AG10803 (cell line): ENCODE data around the gene SLC15A5.

Experiments
- DNase-seq: peaks from one replicate; pipeline ENCODE4 v3.0.0; 2010; ENCODE audit warnings: low read depth
- H3K4me3 ChIP-seq: 2 replicates; pipeline ENCODE4 v1.5.1; 2011; ENCODE audit warnings: mild to moderate bottlenecking, low read length, control low read depth
- CTCF ChIP-seq: conservative IDR thresholded peaks from 2 replicates; pipeline ENCODE4 v1.5.1; 2011; ENCODE audit warnings: mild to moderate bottlenecking, low read length, control low read depth, inconsistent platforms

SLC15A5 gene

DNA sequence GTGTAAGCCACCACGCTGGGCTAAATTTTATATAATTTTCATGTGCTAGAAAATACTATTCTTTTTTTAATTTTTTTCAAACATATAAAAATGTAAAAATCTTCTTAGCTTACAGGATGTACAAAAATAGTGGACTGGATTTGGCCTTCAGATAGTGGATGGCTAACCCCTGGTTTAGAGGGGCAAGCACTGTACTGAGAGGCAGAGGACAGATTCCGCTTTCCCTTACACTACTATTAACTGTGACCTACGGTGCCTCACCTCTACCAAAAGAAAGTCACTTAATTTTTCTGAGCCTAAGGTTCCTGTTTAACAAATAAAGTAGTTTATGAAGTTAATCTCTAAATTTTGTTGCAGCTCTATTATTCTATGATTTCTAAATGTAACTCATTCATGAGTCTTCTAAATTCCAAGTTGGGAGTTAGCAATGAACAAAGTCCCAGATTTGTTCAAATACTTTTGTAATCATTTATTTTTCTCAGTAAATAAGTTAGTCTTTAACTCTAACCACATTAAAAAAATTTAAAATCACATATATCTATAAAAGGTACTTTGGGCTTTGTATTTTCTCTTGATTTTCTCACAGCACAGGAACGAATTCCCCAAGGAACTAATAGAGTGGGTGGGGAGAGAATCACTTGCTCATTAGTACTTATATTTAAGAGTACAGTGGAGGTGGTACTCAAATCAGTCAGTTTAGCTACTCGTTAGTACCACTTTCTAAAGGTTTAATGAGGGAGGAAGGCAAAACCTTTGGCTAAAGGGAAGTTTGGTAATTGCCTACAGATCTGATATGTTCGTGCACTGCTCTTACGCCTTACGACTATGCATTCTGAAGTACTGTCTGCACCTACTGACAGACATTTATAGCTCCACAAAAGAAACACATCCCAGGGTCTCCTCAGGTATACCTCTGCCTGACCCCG, 33.7 kb downstream of the SLC15A5 start:
- no peak overlapping the region for H3K4me3 ChIP-seq
- no peak for DNase-seq
- TF ChIP-seq CTCF = no peak

DNA sequence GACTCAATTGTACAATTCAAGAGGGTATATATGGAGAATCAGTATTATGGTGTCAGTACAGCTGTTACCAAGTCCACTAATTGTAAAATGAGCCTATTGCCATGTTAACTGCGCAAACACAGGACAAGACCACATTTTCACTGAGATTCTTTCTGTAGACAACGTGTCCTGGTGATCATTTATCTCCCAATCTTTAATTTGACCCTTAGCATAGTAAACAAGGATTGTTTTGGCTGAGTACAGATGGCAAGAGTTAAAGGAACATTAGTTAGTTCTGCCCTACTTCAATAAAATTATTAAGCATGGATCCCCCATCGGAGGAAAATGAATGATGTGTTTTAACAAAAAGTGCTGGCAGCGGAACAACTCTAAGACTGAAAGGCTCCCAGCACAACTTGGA, 36.1 kb downstream of the SLC15A5 start:
- no peak for DNase-seq
- no peak for TF ChIP-seq CTCF
- H3K4me3 ChIP-seq = no peak overlapping the region

DNA sequence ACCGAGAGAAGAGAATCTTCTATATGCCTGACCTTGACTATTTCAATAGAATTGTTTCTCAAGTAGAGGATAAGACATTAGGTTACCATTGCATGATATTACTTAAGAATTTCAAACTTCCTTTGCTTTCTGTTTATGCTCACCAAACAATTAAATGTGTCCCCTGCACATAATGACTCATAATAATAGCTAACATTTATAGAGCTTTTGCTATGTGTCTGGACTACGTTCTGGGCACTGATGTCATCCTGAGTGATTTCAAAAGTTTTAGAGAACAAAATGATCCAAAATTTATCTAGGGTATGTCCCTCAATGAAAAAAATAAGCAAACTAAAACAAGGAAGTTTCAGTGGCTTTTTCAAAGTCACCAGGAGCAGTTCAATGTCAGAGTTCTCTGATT, 38.8 kb downstream of the SLC15A5 start:
- no peak overlapping the region for H3K4me3 ChIP-seq
- TF ChIP-seq CTCF = no peak
- peak; percentile 0 for DNase-seq

- no peak for TF ChIP-seq CTCF
These were observed 47.8 kb downstream of the SLC15A5 start for GRCh38 chr12:16229676-16230075.

GRCh38 chr12:16228067-16228466, 49.4 kb downstream of the SLC15A5 start:
- no peak overlapping the region for H3K4me3 ChIP-seq
- no peak for DNase-seq
- TF ChIP-seq CTCF = no peak

More at GRCh38 chr12:16229676-16230075, 47.8 kb downstream of the SLC15A5 start:
- DNase-seq = no peak
- H3K4me3 ChIP-seq = no peak overlapping the region

DNA sequence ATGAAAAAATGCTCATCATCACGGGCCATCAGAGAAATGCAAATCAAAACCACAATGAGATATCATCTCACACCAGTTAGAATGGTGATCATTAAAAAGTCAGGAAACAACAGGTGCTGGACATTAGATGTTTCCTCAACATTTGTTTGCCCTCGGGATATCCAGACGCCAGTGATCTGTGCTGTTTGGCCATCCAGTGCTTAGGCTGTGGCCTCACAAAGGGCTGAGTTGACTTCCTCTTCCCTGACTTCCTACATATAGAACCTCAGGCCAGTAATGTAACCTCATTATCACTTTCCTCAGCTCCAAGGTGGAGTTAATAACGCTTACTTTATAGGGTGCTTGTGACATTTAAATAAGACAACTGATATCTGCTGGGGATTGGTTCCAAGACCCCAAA, 51.8 kb downstream of the SLC15A5 start:
- DNase-seq = no peak
- TF ChIP-seq CTCF = no peak
- H3K4me3 ChIP-seq = no peak overlapping the region

- no peak for TF ChIP-seq CTCF
- DNase-seq = no peak
- H3K4me3 ChIP-seq = no peak overlapping the region
These were observed 53.3 kb downstream of the SLC15A5 start for GRCh38 chr12:16224196-16224595.
